DND-41 (cell line): ENCODE data around the gene GALE.

Source experiments
- CTCF ChIP-seq: IDR thresholded peaks from 2 replicates; pipeline ENCODE4 v1.5.1; 2012; ENCODE audit warnings: borderline replicate concordance, low read length, moderate library complexity, mild to moderate bottlenecking; ENCODE audit not compliant: poor library complexity, severe bottlenecking; ENCODE audit errors: extremely low read depth
- EZH2 ChIP-seq: IDR thresholded peaks from 3 replicates; pipeline ENCODE4 v1.6.1; 2012; ENCODE audit warnings: borderline replicate concordance, low read depth, mild to moderate bottlenecking, moderate library complexity, low read length, inconsistent platforms; ENCODE audit not compliant: severe bottlenecking

DNA sequence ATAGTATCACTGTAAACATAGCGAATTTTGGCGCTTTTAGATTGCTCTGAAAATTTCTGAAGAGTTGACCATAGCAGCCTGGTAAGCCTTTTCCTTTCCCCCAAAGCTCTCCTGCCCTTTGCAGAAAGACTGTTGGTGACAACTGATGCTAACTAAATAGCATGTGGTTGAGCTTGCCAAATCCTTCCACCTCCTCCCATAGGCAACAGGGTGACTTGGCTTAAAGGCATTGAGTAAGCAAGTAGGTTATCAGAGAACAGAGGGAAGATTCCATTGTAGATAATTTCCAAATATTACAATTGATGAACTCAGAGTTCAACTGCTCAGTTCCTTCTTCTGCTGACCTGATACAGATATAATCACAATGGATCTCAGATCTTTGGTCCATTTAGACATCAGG, 44.6 kb upstream of the GALE start:
- TF ChIP-seq EZH2 (no peak), CTCF (no peak)
